Neural cell (in vitro differentiated cells): ENCODE data around the gene TTC22. TPM values are rescaled to one million over a fixed set of nuclear protein-coding genes. Genes with fewer than 3 reads are reported as not detected.

Source experiments
- H2AFZ ChIP-seq: fragments of 200-600, 300-800 bp; sonication (generic), shearing (Covaris generic); 2 replicates; pipeline ENCODE4 v1.6.0; 2014; ENCODE audit warnings: low read depth, mild to moderate bottlenecking, antibody characterized with exemption, low read length, moderate library complexity
- H3F3A ChIP-seq: fragments of 200-600 bp; shearing (Covaris generic); 2 replicates; pipeline ENCODE4 v1.6.1; 2016; ENCODE audit warnings: mild to moderate bottlenecking, moderate library complexity, mixed read lengths, antibody characterized with exemption, low read length; ENCODE audit not compliant: insufficient read depth, poor library complexity, severe bottlenecking
- H3K27ac ChIP-seq: fragments of 200-600, 300-800 bp; sonication (generic), shearing (Covaris generic); 2 replicates; pipeline ENCODE4 v1.5.1; 2014; ENCODE audit warnings: mild to moderate bottlenecking, low read length, moderate library complexity
- H3K27me3 ChIP-seq: fragments of 300-800, 200-600 bp; sonication (generic), shearing (Covaris generic); 2 replicates; pipeline ENCODE4 v1.6.0; 2014; ENCODE audit warnings: mild to moderate bottlenecking, low read depth, low read length, moderate library complexity; ENCODE audit not compliant: insufficient read depth
- H3K36me3 ChIP-seq: fragments of 300-800, 200-600 bp; sonication (generic), shearing (Covaris generic); 2 replicates; pipeline ENCODE4 v1.5.1; 2014; ENCODE audit warnings: mild to moderate bottlenecking, antibody characterized with exemption, low read length, moderate library complexity; ENCODE audit not compliant: insufficient read depth
- H3K4me2 ChIP-seq: fragments of 300-800, 200-600 bp; sonication (generic), shearing (Covaris generic); 2 replicates; pipeline ENCODE4 v1.6.0; 2014; ENCODE audit warnings: mild to moderate bottlenecking, low read length
- H3K4me3 ChIP-seq: fragments of 300-800, 200-600 bp; sonication (generic), shearing (Covaris generic); 2 replicates; pipeline ENCODE4 v1.5.1; 2014; ENCODE audit warnings: mild to moderate bottlenecking, low read length, moderate library complexity
- H3K79me2 ChIP-seq: fragments of 200-600 bp; shearing (Covaris generic); replicated peaks from 2 replicates; pipeline ENCODE4 v1.6.0; 2014; ENCODE audit warnings: mild to moderate bottlenecking, low read length, moderate library complexity; ENCODE audit not compliant: insufficient read depth
- H3K9ac ChIP-seq: fragments of 300-800, 200-600 bp; sonication (generic), shearing (Covaris generic); 2 replicates; pipeline ENCODE4 v1.6.1; 2016; ENCODE audit warnings: mild to moderate bottlenecking, low read length, mixed read lengths
- H3K9me2 ChIP-seq: fragments of 200-600 bp; shearing (Covaris generic); 2 replicates; pipeline ENCODE4 v1.6.1; 2016; ENCODE audit warnings: mild to moderate bottlenecking, low read length, mixed read lengths; ENCODE audit not compliant: insufficient read depth
- H3K9me3 ChIP-seq: fragments of 200-600, 300-800 bp; sonication (generic), shearing (Covaris generic); 2 replicates; pipeline ENCODE4 v1.6.1; 2016; ENCODE audit warnings: mild to moderate bottlenecking, mixed run types, low read length, moderate library complexity, mixed read lengths
- H4K20me1 ChIP-seq: fragments of 200-600 bp; shearing (Covaris generic); 2 replicates; pipeline ENCODE4 v1.6.1; 2016; ENCODE audit warnings: mild to moderate bottlenecking, mixed run types; ENCODE audit not compliant: insufficient read depth
- EP300 ChIP-seq: fragments of 450-650 bp; conservative IDR thresholded peaks from 2 replicates; pipeline ENCODE4 v1.6.1; 2014; ENCODE audit warnings: antibody characterized with exemption, mild to moderate bottlenecking, moderate library complexity; ENCODE audit not compliant: poor library complexity, severe bottlenecking
- EZH2 ChIP-seq: fragments of 200-600, 300-800 bp; shearing (Covaris generic), sonication (generic); IDR thresholded peaks from 2 replicates; pipeline ENCODE4 v1.6.1; 2014; ENCODE audit warnings: antibody characterized with exemption, low read length, borderline replicate concordance, mild to moderate bottlenecking; ENCODE audit not compliant: insufficient read depth, poor library complexity, severe bottlenecking
- MXI1 ChIP-seq: fragments of 450-650 bp; conservative IDR thresholded peaks from 2 replicates; pipeline ENCODE4 v1.6.1; 2014; ENCODE audit warnings: antibody characterized with exemption, mild to moderate bottlenecking; ENCODE audit not compliant: poor library complexity, severe bottlenecking
- POLR2AphosphoS5 ChIP-seq: IDR thresholded peaks from 2 replicates; pipeline ENCODE4 v1.6.1; 2012
- RAD21 ChIP-seq: fragments of 450-650 bp; conservative IDR thresholded peaks from 2 replicates; pipeline ENCODE4 v1.6.1; 2014; ENCODE audit warnings: antibody characterized with exemption, mild to moderate bottlenecking, moderate library complexity
- SMC3 ChIP-seq: fragments of 450-650 bp; conservative IDR thresholded peaks from 2 replicates; pipeline ENCODE4 v1.6.1; 2014; ENCODE audit warnings: antibody characterized with exemption, mild to moderate bottlenecking, moderate library complexity; ENCODE audit not compliant: poor library complexity
- TAF1 ChIP-seq: IDR thresholded peaks from 2 replicates; pipeline ENCODE4 v1.6.1; 2012; ENCODE audit warnings: low read depth
- polyA plus RNA-seq: library from polyadenylated mRNA; depleted of rRNA; stranded (reverse); fragments of >200 nt; gene quantifications from 2 replicates; pipeline ENCODE4 v1.2.3, GENCODE V29; 2014
- TF ChIP-seq, protein P1 (sequence below): IDR thresholded peaks from 2 replicates; pipeline ENCODE4 v1.6.1; 2012; ENCODE audit warnings: borderline replicate concordance
- TF ChIP-seq, protein P2 (sequence below): fragments of 450-650 bp; IDR thresholded peaks from 2 replicates; pipeline ENCODE4 v1.5.1; 2014; ENCODE audit warnings: antibody characterized with exemption, mild to moderate bottlenecking, moderate library complexity; ENCODE audit not compliant: poor library complexity, severe bottlenecking

Gene TTC22
- polyA plus RNA-seq, 1 donor from 2014 or later, result not detected

GRCh38 chr1:54808443-54809207, 7.5 kb upstream of the TTC22 start:
- no peak overlapping the region for H3K4me2 ChIP-seq
- H3K27me3 ChIP-seq, result no peaks in the 10 kb centered on the region
- TF ChIP-seq, protein P1, sequence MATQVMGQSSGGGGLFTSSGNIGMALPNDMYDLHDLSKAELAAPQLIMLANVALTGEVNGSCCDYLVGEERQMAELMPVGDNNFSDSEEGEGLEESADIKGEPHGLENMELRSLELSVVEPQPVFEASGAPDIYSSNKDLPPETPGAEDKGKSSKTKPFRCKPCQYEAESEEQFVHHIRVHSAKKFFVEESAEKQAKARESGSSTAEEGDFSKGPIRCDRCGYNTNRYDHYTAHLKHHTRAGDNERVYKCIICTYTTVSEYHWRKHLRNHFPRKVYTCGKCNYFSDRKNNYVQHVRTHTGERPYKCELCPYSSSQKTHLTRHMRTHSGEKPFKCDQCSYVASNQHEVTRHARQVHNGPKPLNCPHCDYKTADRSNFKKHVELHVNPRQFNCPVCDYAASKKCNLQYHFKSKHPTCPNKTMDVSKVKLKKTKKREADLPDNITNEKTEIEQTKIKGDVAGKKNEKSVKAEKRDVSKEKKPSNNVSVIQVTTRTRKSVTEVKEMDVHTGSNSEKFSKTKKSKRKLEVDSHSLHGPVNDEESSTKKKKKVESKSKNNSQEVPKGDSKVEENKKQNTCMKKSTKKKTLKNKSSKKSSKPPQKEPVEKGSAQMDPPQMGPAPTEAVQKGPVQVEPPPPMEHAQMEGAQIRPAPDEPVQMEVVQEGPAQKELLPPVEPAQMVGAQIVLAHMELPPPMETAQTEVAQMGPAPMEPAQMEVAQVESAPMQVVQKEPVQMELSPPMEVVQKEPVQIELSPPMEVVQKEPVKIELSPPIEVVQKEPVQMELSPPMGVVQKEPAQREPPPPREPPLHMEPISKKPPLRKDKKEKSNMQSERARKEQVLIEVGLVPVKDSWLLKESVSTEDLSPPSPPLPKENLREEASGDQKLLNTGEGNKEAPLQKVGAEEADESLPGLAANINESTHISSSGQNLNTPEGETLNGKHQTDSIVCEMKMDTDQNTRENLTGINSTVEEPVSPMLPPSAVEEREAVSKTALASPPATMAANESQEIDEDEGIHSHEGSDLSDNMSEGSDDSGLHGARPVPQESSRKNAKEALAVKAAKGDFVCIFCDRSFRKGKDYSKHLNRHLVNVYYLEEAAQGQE, result no peak
- TF ChIP-seq EP300 (no peak), EZH2 (no peak), SMC3 (no peak), RAD21 (no peak), MXI1 (no peak), TAF1 (no peak), POLR2AphosphoS5 (no peak)
- TF ChIP-seq, protein P2, sequence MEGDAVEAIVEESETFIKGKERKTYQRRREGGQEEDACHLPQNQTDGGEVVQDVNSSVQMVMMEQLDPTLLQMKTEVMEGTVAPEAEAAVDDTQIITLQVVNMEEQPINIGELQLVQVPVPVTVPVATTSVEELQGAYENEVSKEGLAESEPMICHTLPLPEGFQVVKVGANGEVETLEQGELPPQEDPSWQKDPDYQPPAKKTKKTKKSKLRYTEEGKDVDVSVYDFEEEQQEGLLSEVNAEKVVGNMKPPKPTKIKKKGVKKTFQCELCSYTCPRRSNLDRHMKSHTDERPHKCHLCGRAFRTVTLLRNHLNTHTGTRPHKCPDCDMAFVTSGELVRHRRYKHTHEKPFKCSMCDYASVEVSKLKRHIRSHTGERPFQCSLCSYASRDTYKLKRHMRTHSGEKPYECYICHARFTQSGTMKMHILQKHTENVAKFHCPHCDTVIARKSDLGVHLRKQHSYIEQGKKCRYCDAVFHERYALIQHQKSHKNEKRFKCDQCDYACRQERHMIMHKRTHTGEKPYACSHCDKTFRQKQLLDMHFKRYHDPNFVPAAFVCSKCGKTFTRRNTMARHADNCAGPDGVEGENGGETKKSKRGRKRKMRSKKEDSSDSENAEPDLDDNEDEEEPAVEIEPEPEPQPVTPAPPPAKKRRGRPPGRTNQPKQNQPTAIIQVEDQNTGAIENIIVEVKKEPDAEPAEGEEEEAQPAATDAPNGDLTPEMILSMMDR, result no peak
- H3K36me3 ChIP-seq, result no peaks in the 10 kb centered on the region
- H3K4me3 ChIP-seq, result no peak overlapping the region
- H3K9me2 ChIP-seq, result no peaks in the 10 kb centered on the region
- H3K27ac ChIP-seq, result no peak overlapping the region
- no peaks in the 10 kb centered on the region for H3K79me2 ChIP-seq
- no peaks in the 10 kb centered on the region for H4K20me1 ChIP-seq
- no peak overlapping the region for H3K9ac ChIP-seq
- no peaks in the 10 kb centered on the region for H3K9me3 ChIP-seq
- no peak overlapping the region for H2AFZ ChIP-seq
- no peaks in the 10 kb centered on the region for H3F3A ChIP-seq

DNA sequence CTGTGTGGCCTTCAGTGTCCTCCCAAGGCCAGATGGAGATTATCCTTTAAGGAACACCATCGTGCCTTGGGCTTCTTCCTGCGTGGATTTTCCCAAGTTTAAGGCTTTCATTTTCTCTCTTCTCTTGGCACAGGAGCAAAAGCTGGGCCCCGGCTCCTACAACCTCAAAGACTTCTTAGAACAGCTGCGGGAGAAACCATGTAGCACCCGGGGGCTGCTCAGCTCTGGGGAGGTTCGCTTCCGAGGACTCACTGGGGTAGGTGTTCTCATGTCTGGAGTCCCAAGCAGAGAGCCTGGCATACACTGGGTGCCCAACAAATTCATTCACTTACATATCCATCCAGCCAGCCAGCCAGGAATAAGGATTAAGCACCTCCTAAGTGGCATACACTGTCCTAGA, 6.6 kb upstream of the TTC22 start:
- Histone ChIP-seq H3K4me3 (no peak overlapping the region), H3K9ac (no peak overlapping the region), H3F3A (no peaks in the 10 kb centered on the region), H3K4me2 (no peak overlapping the region), H3K27ac (no peak overlapping the region), H3K36me3 (no peaks in the 10 kb centered on the region), H3K9me2 (no peaks in the 10 kb centered on the region), H4K20me1 (no peaks in the 10 kb centered on the region), H3K27me3 (no peaks in the 10 kb centered on the region), H3K79me2 (no peaks in the 10 kb centered on the region), H3K9me3 (no peaks in the 10 kb centered on the region), H2AFZ (no peak overlapping the region)
- TF ChIP-seq MXI1, result no peak
- TF ChIP-seq POLR2AphosphoS5, result no peak
- TF ChIP-seq, protein P1, result no peak
- TF ChIP-seq, protein P2, result no peak
- no peak for TF ChIP-seq TAF1
- no peak for TF ChIP-seq SMC3
- TF ChIP-seq RAD21, result no peak
- TF ChIP-seq EZH2, result no peak
- TF ChIP-seq EP300, result no peak
